H9 (cell line): ENCODE data around the gene NME5. TPM values are rescaled to one million over a fixed set of nuclear protein-coding genes. Genes with fewer than 3 reads are reported as not detected.

Source experiments
- DNase-seq: peaks from one replicate; pipeline ENCODE4 v3.0.0-alpha.2; 2017
- H2AFZ ChIP-seq: one replicate; pipeline ENCODE4 v1.6.1; 2013; ENCODE audit warnings: mild to moderate bottlenecking, low read length, control low read depth, moderate library complexity
- H2AK5ac ChIP-seq: 2 replicates; pipeline ENCODE4 v1.6.1; 2013; ENCODE audit warnings: low read length, control low read depth, mixed read lengths; ENCODE audit not compliant: insufficient read length
- H2BK120ac ChIP-seq: one replicate; pipeline ENCODE4 v1.6.1; 2013; ENCODE audit warnings: low read depth, mild to moderate bottlenecking, low read length, control low read depth, inconsistent platforms; ENCODE audit not compliant: poor library complexity, severe bottlenecking
- H2BK12ac ChIP-seq: 2 replicates; pipeline ENCODE4 v1.6.1; 2013; ENCODE audit warnings: low read length, control low read depth, mixed read lengths, low read depth; ENCODE audit not compliant: insufficient read length
- H2BK15ac ChIP-seq: 2 replicates; pipeline ENCODE4 v1.6.1; 2013; ENCODE audit warnings: low read depth, low read length, control low read depth
- H2BK20ac ChIP-seq: one replicate; pipeline ENCODE4 v1.6.1; 2013; ENCODE audit warnings: low read depth, mild to moderate bottlenecking, low read length, control low read depth, inconsistent platforms; ENCODE audit not compliant: poor library complexity, severe bottlenecking
- H2BK5ac ChIP-seq: 2 replicates; pipeline ENCODE4 v1.6.1; 2013; ENCODE audit warnings: low read length, control low read depth, mixed read lengths; ENCODE audit not compliant: insufficient read length
- H3K14ac ChIP-seq: 2 replicates; pipeline ENCODE4 v1.6.1; 2013; ENCODE audit warnings: low read length, control low read depth; ENCODE audit not compliant: insufficient read depth
- H3K18ac ChIP-seq: 2 replicates; pipeline ENCODE4 v1.6.1; 2013; ENCODE audit warnings: low read depth, mild to moderate bottlenecking, mixed read lengths, low read length, control low read depth; ENCODE audit not compliant: insufficient read length
- H3K23ac ChIP-seq: 2 replicates; pipeline ENCODE4 v1.6.1; 2013; ENCODE audit warnings: low read length, control low read depth, mixed read lengths, low read depth; ENCODE audit not compliant: insufficient read length
- H3K23me2 ChIP-seq: 2 replicates; pipeline ENCODE4 v1.6.1; 2013; ENCODE audit warnings: low read depth, mild to moderate bottlenecking, mixed read lengths, low read length, control low read depth; ENCODE audit not compliant: insufficient read length, poor library complexity, severe bottlenecking
- H3K27ac ChIP-seq: 2 replicates; pipeline ENCODE4 v1.5.1; 2013; ENCODE audit warnings: low read length, control low read depth, mixed read lengths, low read depth; ENCODE audit not compliant: insufficient read length
- H3K27me3 ChIP-seq: 2 replicates; pipeline ENCODE4 v1.6.1; 2013; ENCODE audit warnings: low read length, control low read depth, inconsistent platforms; ENCODE audit not compliant: insufficient read depth
- H3K4ac ChIP-seq: 2 replicates; pipeline ENCODE4 v1.6.1; 2013; ENCODE audit warnings: low read depth, mild to moderate bottlenecking, control low read depth, inconsistent platforms, low read length, moderate library complexity
- H3K4me1 ChIP-seq: 2 replicates; pipeline ENCODE4 v1.6.1; 2013; ENCODE audit warnings: low read length, control low read depth, inconsistent platforms; ENCODE audit not compliant: insufficient read depth
- H3K4me2 ChIP-seq: 2 replicates; pipeline ENCODE4 v1.6.1; 2013; ENCODE audit warnings: low read length, control low read depth, mixed read lengths; ENCODE audit not compliant: insufficient read length, insufficient read depth
- H3K56ac ChIP-seq: 2 replicates; pipeline ENCODE4 v1.6.1; 2013; ENCODE audit warnings: low read depth, mild to moderate bottlenecking, mixed read lengths, low read length, control low read depth; ENCODE audit not compliant: insufficient read length
- H3K79me1 ChIP-seq: 2 replicates; pipeline ENCODE4 v1.6.1; 2013; ENCODE audit warnings: low read depth, mild to moderate bottlenecking, moderate library complexity, low read length, control low read depth, inconsistent platforms; ENCODE audit not compliant: insufficient read depth, poor library complexity, severe bottlenecking
- H3K79me2 ChIP-seq: 2 replicates; pipeline ENCODE4 v1.6.1; 2013; ENCODE audit warnings: low read length, control low read depth, inconsistent platforms; ENCODE audit not compliant: insufficient read depth
- H3K9ac ChIP-seq: 2 replicates; pipeline ENCODE4 v1.6.1; 2013; ENCODE audit warnings: low read length, control low read depth, mixed read lengths; ENCODE audit not compliant: insufficient read length; ENCODE audit errors: extremely low read depth
- H3K9me3 ChIP-seq: one replicate; pipeline ENCODE4 v1.6.1; 2013; ENCODE audit warnings: low read depth, low read length, inconsistent platforms; ENCODE audit not compliant: control insufficient read depth
- H3T11ph ChIP-seq: one replicate; pipeline ENCODE4 v1.6.1; 2013; ENCODE audit warnings: mild to moderate bottlenecking, low read length, control low read depth, inconsistent platforms
- H4K20me1 ChIP-seq: one replicate; pipeline ENCODE4 v1.6.1; 2013; ENCODE audit not compliant: control insufficient read depth, insufficient read length, insufficient read depth
- H4K5ac ChIP-seq: 2 replicates; pipeline ENCODE4 v1.6.1; 2013; ENCODE audit warnings: low read depth, mild to moderate bottlenecking, mixed read lengths, low read length, control low read depth; ENCODE audit not compliant: insufficient read length
- H4K8ac ChIP-seq: replicated peaks from 2 replicates; pipeline ENCODE4 v1.6.1; 2013; ENCODE audit warnings: low read length, control low read depth, mixed read lengths, low read depth; ENCODE audit not compliant: insufficient read length
- H4K91ac ChIP-seq: 2 replicates; pipeline ENCODE4 v1.6.1; 2013; ENCODE audit warnings: low read depth, mild to moderate bottlenecking, moderate library complexity, mixed read lengths, low read length, control low read depth; ENCODE audit not compliant: insufficient read length
- H3K27ac Mint-ChIP-seq, 3 experiments: 2 replicates in 2 of 3; 3 replicates in 1 of 3; pipeline ENCODE4 v1.8.0; 2020 to 2021; ENCODE audit warnings: mixed read lengths in 3 of 3, mild to moderate bottlenecking in 1 of 3, moderate library complexity in 1 of 3
- H3K27me3 Mint-ChIP-seq: 2 replicates; pipeline ENCODE4 v1.8.0; 2021; ENCODE audit warnings: low read depth, mild to moderate bottlenecking, moderate library complexity, mixed read lengths
- H3K36me3 Mint-ChIP-seq, 3 experiments: 2 replicates in 2 of 3; 3 replicates in 1 of 3; pipeline ENCODE4 v1.8.0; 2020 to 2021; ENCODE audit warnings: low read depth in 3 of 3, mixed read lengths in 3 of 3; ENCODE audit not compliant: insufficient read depth in 1 of 3
- H3K4me1 Mint-ChIP-seq, 2 experiments: 2 replicates each; pipeline ENCODE4 v1.8.0; 2020; ENCODE audit warnings: mixed read lengths in 2 of 2
- H3K4me3 Mint-ChIP-seq, 2 experiments: 2 replicates in 1 of 2; 3 replicates in 1 of 2; pipeline ENCODE4 v1.8.0; 2020 to 2021; ENCODE audit warnings: mild to moderate bottlenecking in 2 of 2, mixed read lengths in 2 of 2, moderate library complexity in 1 of 2
- H3K9me3 Mint-ChIP-seq, 2 experiments: 2 replicates in 1 of 2; 3 replicates in 1 of 2; pipeline ENCODE4 v1.8.0; 2020; ENCODE audit warnings: mild to moderate bottlenecking in 2 of 2, mixed read lengths in 2 of 2, moderate library complexity in 1 of 2
- WGBS: extraction: QIAGEN DNeasy Blood & Tissue Kit; methylation state at CpG from one replicate; pipeline ENCODE4 v1.1.7; 2013; ENCODE audit warnings: missing lambda C conversion rate, low lambda C conversion rate, mixed read lengths; ENCODE audit not compliant: insufficient read length; ENCODE audit errors: extremely low coverage; 5-methylcytosine and 5-hydroxymethylcytosine counted together
- total RNA-seq: library from RNA; stranded (reverse); gene quantifications from 2 replicates; pipeline ENCODE4 v1.2.1, GENCODE V29; 2021
- TF ChIP-seq, protein P1 (sequence below): fragments of 200-600 bp; sonication (generic); conservative IDR thresholded peaks from 3 replicates; pipeline ENCODE4 v1.8.0; 2021; ENCODE audit warnings: antibody characterized with exemption, mild to moderate bottlenecking

NME5 gene
- total RNA-seq, 1 experiment from 2014 or later = 0.96 TPM

DNA sequence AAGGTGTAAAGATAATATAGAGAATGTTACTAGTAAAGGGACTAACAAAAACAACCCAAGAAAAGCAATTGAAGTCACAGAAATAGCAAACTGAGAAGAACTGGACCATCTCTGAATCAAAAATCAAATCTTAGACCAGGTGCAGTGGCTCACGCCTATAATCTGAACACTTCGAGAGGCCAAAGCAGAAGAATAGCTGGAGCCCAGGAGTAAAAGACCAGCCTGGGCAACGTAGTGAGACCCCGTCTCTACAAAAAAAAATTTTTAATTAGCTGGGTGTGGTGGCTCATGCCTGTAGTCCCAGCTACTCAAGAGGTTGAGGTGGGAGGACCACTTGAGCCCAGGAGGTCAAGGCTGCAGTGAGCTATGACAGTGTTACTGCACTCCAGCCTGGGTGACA lies 28.0 kb downstream of the NME5 start:
- H3K23me2 ChIP-seq = no peaks in the 10 kb centered on the region
- no peaks in the 10 kb centered on the region for H3K79me1 ChIP-seq
- no peak overlapping the region for H4K5ac ChIP-seq
- no peak overlapping the region for H2BK120ac ChIP-seq
- H2AFZ ChIP-seq = no peak overlapping the region
- no CpG with 5 or more reads among the region's 4 CpGs for WGBS
- no peak overlapping the region for H4K8ac ChIP-seq
- H3K4ac ChIP-seq = no peak overlapping the region
- TF ChIP-seq, protein P1, sequence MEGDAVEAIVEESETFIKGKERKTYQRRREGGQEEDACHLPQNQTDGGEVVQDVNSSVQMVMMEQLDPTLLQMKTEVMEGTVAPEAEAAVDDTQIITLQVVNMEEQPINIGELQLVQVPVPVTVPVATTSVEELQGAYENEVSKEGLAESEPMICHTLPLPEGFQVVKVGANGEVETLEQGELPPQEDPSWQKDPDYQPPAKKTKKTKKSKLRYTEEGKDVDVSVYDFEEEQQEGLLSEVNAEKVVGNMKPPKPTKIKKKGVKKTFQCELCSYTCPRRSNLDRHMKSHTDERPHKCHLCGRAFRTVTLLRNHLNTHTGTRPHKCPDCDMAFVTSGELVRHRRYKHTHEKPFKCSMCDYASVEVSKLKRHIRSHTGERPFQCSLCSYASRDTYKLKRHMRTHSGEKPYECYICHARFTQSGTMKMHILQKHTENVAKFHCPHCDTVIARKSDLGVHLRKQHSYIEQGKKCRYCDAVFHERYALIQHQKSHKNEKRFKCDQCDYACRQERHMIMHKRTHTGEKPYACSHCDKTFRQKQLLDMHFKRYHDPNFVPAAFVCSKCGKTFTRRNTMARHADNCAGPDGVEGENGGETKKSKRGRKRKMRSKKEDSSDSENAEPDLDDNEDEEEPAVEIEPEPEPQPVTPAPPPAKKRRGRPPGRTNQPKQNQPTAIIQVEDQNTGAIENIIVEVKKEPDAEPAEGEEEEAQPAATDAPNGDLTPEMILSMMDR = no peak
- Mint-ChIP-seq H3K27ac (no peak overlapping the region), H3K4me3 (no peak overlapping the region), H3K4me1 (peaks cover 13% of the 10 kb centered on the region in 2 experiments), H3K36me3 (no peaks in the 10 kb centered on the region), H3K9me3 (no peaks in the 10 kb centered on the region), H3K27me3 (peaks cover 13% of the 10 kb centered on the region)
- no peak overlapping the region for H3K23ac ChIP-seq
- no peak overlapping the region for H4K91ac ChIP-seq
- no peak overlapping the region for H2BK5ac ChIP-seq
- no peak overlapping the region for H3K4me2 ChIP-seq
- H3T11ph ChIP-seq = no peak overlapping the region
- no peak overlapping the region for H2BK12ac ChIP-seq
- H3K79me2 ChIP-seq = no peaks in the 10 kb centered on the region
- H3K4me1 ChIP-seq = 0 out of 2 replicates have a peak, but pooled peaks cover 3% of the 10 kb centered on the region
- H3K14ac ChIP-seq = no peak overlapping the region
- H4K20me1 ChIP-seq = no peaks in the 10 kb centered on the region
- no peak overlapping the region for H2BK20ac ChIP-seq
- no peak overlapping the region for H2BK15ac ChIP-seq
- H3K27ac ChIP-seq = no peak overlapping the region
- no peak overlapping the region for H3K56ac ChIP-seq
- H2AK5ac ChIP-seq = no peak overlapping the region
- no peaks in the 10 kb centered on the region for H3K9me3 ChIP-seq
- no peak overlapping the region for H3K9ac ChIP-seq
- DNase-seq = no peak
- no peak overlapping the region for H3K18ac ChIP-seq
- H3K27me3 ChIP-seq = no peaks in the 10 kb centered on the region
